ENCODE results near the gene ALDOB. TPM values are rescaled to one million over a fixed set of nuclear protein-coding genes. Genes with fewer than 3 reads are reported as not detected.

Gene ALDOB
- total and polyA plus RNA-seq, 4 donors: 527 to 2,132 (median 1,808) TPM

DNA sequence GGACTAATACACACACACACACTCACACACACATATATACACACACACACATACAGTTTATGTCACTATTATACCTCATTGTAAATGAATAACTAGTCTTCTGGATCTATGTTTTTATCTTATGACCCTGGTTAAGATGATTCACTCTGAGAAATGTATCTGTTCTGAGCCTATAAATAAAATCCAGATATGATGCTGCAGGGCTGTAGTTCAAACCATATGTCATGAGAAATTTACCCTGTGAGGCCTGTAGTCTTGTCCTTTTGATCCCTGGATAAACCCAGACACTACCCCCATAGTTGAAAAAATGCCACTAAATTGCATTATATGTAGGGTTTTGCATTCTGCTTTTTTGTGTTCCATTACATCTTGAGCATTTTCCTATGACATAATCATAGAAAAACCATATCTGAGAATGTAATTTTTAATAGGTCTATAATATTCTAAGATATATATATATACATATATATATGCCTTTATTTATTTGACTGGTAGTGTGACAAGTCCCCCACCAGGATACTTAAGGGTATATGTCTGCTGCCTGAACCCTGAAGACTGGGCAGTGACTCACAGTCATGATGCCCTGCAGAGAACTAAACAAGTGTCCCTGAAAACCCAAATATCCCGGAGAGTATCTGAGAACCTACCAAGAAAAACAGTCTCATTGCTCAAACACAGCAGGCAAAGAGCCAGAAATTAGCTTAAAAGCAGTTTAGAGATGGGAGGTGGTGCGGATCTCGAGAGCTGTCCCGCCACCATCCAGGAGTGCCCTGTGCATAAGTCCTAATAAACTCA, 18.4 kb upstream of the ALDOB start:
- Histone ChIP-seq H3K9ac (ENCODE audit: low read depth in 1 of 2, low read length in 2 of 2) (no peak overlapping the region), H3K36me3 (ENCODE audit: control insufficient read depth in 4 of 4, insufficient read depth in 3 of 4, low read depth in 1 of 4, low read length in 3 of 4) (no peaks in the 10 kb centered on the region), H3K4me1 (ENCODE audit: control insufficient read depth in 4 of 4, insufficient read depth in 4 of 4, low read length in 3 of 4) (peaks cover 0 to 10% (median 2%) of the 10 kb centered on the region in 4 donors), H3K27me3 (ENCODE audit: control insufficient read depth in 4 of 4, insufficient read depth in 4 of 4, low read length in 3 of 4) (no peaks in the 10 kb centered on the region), H3K4me3 (ENCODE audit: low read depth in 1 of 3, low read length in 3 of 3) (no peak overlapping the region), H3K9me3 (ENCODE audit: control insufficient read depth in 4 of 4, low read length in 3 of 4) (no peaks in the 10 kb centered on the region), H3K27ac (ENCODE audit: low read depth in 1 of 2, low read length in 2 of 2) (no peak overlapping the region)
- 87% methylated on average over 4 of the region's 4 CpGs for WGBS
- TF ChIP-seq HNF4A (conservative IDR thresholded peaks at IDR 0.05): no peak
- TF ChIP-seq GABPA (IDR thresholded peaks at IDR 0.05 in 1 of 2, conservative IDR thresholded peaks at IDR 0.05 in 1 of 2): no peak
- TF ChIP-seq, protein P1, sequence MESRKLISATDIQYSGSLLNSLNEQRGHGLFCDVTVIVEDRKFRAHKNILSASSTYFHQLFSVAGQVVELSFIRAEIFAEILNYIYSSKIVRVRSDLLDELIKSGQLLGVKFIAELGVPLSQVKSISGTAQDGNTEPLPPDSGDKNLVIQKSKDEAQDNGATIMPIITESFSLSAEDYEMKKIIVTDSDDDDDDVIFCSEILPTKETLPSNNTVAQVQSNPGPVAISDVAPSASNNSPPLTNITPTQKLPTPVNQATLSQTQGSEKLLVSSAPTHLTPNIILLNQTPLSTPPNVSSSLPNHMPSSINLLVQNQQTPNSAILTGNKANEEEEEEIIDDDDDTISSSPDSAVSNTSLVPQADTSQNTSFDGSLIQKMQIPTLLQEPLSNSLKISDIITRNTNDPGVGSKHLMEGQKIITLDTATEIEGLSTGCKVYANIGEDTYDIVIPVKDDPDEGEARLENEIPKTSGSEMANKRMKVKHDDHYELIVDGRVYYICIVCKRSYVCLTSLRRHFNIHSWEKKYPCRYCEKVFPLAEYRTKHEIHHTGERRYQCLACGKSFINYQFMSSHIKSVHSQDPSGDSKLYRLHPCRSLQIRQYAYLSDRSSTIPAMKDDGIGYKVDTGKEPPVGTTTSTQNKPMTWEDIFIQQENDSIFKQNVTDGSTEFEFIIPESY (IDR thresholded peaks at IDR 0.05): no peak
- TF ChIP-seq, protein P2, sequence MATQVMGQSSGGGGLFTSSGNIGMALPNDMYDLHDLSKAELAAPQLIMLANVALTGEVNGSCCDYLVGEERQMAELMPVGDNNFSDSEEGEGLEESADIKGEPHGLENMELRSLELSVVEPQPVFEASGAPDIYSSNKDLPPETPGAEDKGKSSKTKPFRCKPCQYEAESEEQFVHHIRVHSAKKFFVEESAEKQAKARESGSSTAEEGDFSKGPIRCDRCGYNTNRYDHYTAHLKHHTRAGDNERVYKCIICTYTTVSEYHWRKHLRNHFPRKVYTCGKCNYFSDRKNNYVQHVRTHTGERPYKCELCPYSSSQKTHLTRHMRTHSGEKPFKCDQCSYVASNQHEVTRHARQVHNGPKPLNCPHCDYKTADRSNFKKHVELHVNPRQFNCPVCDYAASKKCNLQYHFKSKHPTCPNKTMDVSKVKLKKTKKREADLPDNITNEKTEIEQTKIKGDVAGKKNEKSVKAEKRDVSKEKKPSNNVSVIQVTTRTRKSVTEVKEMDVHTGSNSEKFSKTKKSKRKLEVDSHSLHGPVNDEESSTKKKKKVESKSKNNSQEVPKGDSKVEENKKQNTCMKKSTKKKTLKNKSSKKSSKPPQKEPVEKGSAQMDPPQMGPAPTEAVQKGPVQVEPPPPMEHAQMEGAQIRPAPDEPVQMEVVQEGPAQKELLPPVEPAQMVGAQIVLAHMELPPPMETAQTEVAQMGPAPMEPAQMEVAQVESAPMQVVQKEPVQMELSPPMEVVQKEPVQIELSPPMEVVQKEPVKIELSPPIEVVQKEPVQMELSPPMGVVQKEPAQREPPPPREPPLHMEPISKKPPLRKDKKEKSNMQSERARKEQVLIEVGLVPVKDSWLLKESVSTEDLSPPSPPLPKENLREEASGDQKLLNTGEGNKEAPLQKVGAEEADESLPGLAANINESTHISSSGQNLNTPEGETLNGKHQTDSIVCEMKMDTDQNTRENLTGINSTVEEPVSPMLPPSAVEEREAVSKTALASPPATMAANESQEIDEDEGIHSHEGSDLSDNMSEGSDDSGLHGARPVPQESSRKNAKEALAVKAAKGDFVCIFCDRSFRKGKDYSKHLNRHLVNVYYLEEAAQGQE (IDR thresholded peaks at IDR 0.05): no peak
- TF ChIP-seq, protein P3, sequence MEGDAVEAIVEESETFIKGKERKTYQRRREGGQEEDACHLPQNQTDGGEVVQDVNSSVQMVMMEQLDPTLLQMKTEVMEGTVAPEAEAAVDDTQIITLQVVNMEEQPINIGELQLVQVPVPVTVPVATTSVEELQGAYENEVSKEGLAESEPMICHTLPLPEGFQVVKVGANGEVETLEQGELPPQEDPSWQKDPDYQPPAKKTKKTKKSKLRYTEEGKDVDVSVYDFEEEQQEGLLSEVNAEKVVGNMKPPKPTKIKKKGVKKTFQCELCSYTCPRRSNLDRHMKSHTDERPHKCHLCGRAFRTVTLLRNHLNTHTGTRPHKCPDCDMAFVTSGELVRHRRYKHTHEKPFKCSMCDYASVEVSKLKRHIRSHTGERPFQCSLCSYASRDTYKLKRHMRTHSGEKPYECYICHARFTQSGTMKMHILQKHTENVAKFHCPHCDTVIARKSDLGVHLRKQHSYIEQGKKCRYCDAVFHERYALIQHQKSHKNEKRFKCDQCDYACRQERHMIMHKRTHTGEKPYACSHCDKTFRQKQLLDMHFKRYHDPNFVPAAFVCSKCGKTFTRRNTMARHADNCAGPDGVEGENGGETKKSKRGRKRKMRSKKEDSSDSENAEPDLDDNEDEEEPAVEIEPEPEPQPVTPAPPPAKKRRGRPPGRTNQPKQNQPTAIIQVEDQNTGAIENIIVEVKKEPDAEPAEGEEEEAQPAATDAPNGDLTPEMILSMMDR (IDR thresholded peaks at IDR 0.05; ENCODE audit: low read depth, low read length, missing input control): no peak
- no peak for TF ChIP-seq FOXA1 (IDR thresholded peaks at IDR 0.05)
- TF ChIP-seq FOXA2 (IDR thresholded peaks at IDR 0.05): no peak
- TF ChIP-seq JUND (IDR thresholded peaks at IDR 0.05): no peak
- no peak for TF ChIP-seq NR2F2 (IDR thresholded peaks at IDR 0.05)
- no peak for TF ChIP-seq EGR1 (IDR thresholded peaks at IDR 0.05; ENCODE audit: low read depth in 2 of 2)
- TF ChIP-seq TAF1 (conservative IDR thresholded peaks at IDR 0.05): no peak
- TF ChIP-seq, protein P4, sequence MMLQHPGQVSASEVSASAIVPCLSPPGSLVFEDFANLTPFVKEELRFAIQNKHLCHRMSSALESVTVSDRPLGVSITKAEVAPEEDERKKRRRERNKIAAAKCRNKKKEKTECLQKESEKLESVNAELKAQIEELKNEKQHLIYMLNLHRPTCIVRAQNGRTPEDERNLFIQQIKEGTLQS (IDR thresholded peaks at IDR 0.05): no peak
- TF ChIP-seq SP1 (IDR thresholded peaks at IDR 0.05): no peak
- no peak for TF ChIP-seq HNF4G (IDR thresholded peaks at IDR 0.05)
- no peak for TF ChIP-seq YY1 (IDR thresholded peaks at IDR 0.05)
- TF ChIP-seq RAD21 (IDR thresholded peaks at IDR 0.05): no peak
- no peak for TF ChIP-seq RXRA (IDR thresholded peaks at IDR 0.05)
- DNase-seq (ENCODE audit: low spot score): no peak
